Lung (tissue), 12 donors: ENCODE data around the gene MPHOSPH9. TPM values are rescaled to one million over a fixed set of nuclear protein-coding genes. Genes with fewer than 3 reads are reported as not detected.
A peak's percentile ranks its signal among the peaks of the same experiment; 100 is the strongest.

Experiments
- ATAC-seq: fragments of 200-7000 bp; cut with Tn5 transposase; one replicate; pipeline ENCODE4 v1.9.1; 2020; ENCODE audit warnings: moderate number of reproducible peaks; ENCODE audit not compliant: insufficient read depth, low FRiP score
- DNase-seq, 3 donors: peaks; one replicate each; pipeline ENCODE4 v3.0.0-alpha.2; 2013 to 2017
- H3K27ac ChIP-seq, 2 donors: one replicate each; pipeline ENCODE4 v1.5.1; 2013; ENCODE audit warnings: mild to moderate bottlenecking in 2 of 2, moderate library complexity in 2 of 2, control low read depth in 1 of 2, inconsistent platforms in 1 of 2, low read depth in 1 of 2, low read length in 1 of 2
- H3K27me3 ChIP-seq, 3 donors: one replicate each; pipeline ENCODE4 v1.5.1; 2013; ENCODE audit warnings: low read length in 2 of 3; ENCODE audit not compliant: control insufficient read depth in 3 of 3, insufficient read depth in 3 of 3
- H3K36me3 ChIP-seq, 4 donors: one replicate each; pipeline ENCODE4 v1.5.1; 2013; ENCODE audit warnings: low read length in 4 of 4, mild to moderate bottlenecking in 1 of 4, moderate library complexity in 1 of 4; ENCODE audit not compliant: control insufficient read depth in 4 of 4, insufficient read depth in 4 of 4
- H3K4me1 ChIP-seq, 5 donors: one replicate each; pipeline ENCODE4 v1.5.1; 2013; ENCODE audit warnings: low read length in 5 of 5, mild to moderate bottlenecking in 2 of 5, moderate library complexity in 1 of 5; ENCODE audit not compliant: control insufficient read depth in 5 of 5, insufficient read depth in 5 of 5
- H3K4me3 ChIP-seq: one replicate; pipeline ENCODE4 v1.5.1; 2013; ENCODE audit warnings: mild to moderate bottlenecking, control low read depth, moderate library complexity
- H3K9ac ChIP-seq, 2 donors: one replicate each; pipeline ENCODE4 v1.5.1; 2013; ENCODE audit warnings: low read length in 2 of 2, control low read depth in 1 of 2; ENCODE audit not compliant: insufficient read depth in 1 of 2
- H3K9me3 ChIP-seq, 4 donors: one replicate each; pipeline ENCODE4 v1.5.1; 2013; ENCODE audit warnings: low read length in 3 of 4, mild to moderate bottlenecking in 1 of 4, moderate library complexity in 1 of 4; ENCODE audit not compliant: control insufficient read depth in 4 of 4, insufficient read depth in 3 of 4
- WGBS, 2 donors: extraction: QIAGEN DNeasy Blood & Tissue Kit; methylation state at CpG; one replicate each; pipeline ENCODE4 v1.1.7; 2013; 5-methylcytosine and 5-hydroxymethylcytosine counted together
- polyA plus RNA-seq, 2 donors: library from polyadenylated mRNA; stranded (reverse); fragments of 200-250 nt; gene quantifications; one replicate each; pipeline ENCODE4 v1.2.1, GENCODE V29; 2013
- total RNA-seq, 2 donors: library from RNA; depleted of rRNA in 1 of 2; stranded (reverse); fragments of >200 nt in 1 of 2; gene quantifications; one replicate each; pipeline ENCODE4 v1.2.1, GENCODE V29; 2014 to 2021
- TF ChIP-seq, protein P1 (sequence below): IDR thresholded peaks from 2 replicates; pipeline ENCODE4 v1.5.1; 2012; ENCODE audit warnings: mild to moderate bottlenecking; ENCODE audit errors: control extremely low read depth, extremely low read depth
- donor health status: control.
- donor health status: control.
- donor health status: Bipolar disorder and iron deficiency.
- donor health status: healthy.
- donor health status: DM: yes; HTN: yes; CAD: no.

The MPHOSPH9 gene
- total and polyA plus RNA-seq, 4 donors: 5.0 to 56.9 (median 12.4) TPM

DNA sequence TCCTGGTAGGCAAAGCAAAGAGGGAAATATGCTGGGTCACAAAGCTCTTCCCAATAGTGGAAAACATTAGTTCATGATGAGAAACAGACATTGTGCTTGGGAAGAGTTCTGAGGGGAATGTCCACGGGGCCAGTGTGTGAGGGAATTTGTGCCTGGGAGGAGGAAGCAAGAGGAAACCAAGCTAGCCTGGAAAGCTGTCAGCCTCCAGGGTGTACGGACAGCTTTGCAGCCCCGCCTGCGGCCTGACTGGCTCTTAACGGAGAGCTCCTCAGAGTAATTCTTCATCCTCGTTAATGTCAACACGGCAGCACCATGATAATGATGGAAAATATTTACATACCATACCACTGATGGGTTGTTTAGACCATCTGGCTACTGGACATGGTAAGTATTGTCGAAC, 114.4 kb downstream of the MPHOSPH9 start:
- Histone ChIP-seq H3K27me3 (no peaks in the 10 kb centered on the region), H3K9ac (no peak overlapping the region), H3K27ac (no peak overlapping the region), H3K4me3 (no peak overlapping the region), H3K4me1 (peaks cover 13 to 30% (median 25%) of the 10 kb centered on the region in 5 donors), H3K36me3 (no peaks in the 10 kb centered on the region), H3K9me3 (no peaks in the 10 kb centered on the region)
- TF ChIP-seq, protein P1, sequence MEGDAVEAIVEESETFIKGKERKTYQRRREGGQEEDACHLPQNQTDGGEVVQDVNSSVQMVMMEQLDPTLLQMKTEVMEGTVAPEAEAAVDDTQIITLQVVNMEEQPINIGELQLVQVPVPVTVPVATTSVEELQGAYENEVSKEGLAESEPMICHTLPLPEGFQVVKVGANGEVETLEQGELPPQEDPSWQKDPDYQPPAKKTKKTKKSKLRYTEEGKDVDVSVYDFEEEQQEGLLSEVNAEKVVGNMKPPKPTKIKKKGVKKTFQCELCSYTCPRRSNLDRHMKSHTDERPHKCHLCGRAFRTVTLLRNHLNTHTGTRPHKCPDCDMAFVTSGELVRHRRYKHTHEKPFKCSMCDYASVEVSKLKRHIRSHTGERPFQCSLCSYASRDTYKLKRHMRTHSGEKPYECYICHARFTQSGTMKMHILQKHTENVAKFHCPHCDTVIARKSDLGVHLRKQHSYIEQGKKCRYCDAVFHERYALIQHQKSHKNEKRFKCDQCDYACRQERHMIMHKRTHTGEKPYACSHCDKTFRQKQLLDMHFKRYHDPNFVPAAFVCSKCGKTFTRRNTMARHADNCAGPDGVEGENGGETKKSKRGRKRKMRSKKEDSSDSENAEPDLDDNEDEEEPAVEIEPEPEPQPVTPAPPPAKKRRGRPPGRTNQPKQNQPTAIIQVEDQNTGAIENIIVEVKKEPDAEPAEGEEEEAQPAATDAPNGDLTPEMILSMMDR: no peak
- DNase-seq: no peak
- WGBS, 2 donors: 80 to 86% methylated on average over 8 of the region's 8 CpGs
- ATAC-seq: no peak

DNA sequence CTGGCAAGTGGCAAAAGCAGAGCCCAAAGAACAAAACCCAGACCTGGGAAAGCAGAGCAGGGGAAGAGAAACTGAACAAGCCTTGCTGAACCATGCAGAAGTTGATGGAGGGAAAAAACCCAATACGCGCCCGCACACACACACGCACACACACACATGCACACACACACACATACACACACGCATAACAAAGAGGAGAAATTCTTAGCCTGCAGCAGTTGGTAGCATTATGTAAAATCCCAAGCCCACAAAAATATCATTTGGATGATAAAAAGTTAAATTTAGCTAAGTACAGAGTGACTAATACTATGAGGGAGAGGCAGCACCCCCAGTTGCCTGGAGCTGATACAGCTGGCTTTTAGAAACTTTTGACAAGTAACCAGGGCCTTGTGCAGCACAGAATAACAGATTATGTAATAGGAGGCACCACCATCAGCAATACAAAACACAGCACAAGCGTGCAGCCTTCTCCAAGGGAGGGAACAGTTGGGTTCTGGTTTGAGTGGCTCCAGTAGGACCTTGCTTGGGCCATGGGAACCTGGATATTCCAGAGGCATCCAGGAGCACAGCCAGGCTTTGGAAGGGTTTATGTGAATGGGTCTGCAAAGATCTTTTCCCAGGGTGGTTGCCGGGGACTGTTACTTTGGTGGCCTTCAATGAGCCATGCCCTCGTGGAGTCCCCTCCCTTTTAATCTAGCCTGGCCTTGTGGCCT, 117.4 kb downstream of the MPHOSPH9 start:
- TF ChIP-seq, protein P1: no peak
- Histone ChIP-seq H3K27ac (peak overlapping the region; percentile 51 to 76), H3K36me3 (no peaks in the 10 kb centered on the region), H3K9ac (no peak overlapping the region), H3K4me1 (peaks cover 13 to 34% (median 27%) of the 10 kb centered on the region in 5 donors), H3K4me3 (no peak overlapping the region), H3K27me3 (no peaks in the 10 kb centered on the region), H3K9me3 (no peaks in the 10 kb centered on the region)
- ATAC-seq: peak; percentile 24
- DNase-seq: peak; percentile 70 to 93 (median 88)
- 63 to 77% methylated on average over 8 of the region's 8 CpGs for WGBS, 2 donors

DNA sequence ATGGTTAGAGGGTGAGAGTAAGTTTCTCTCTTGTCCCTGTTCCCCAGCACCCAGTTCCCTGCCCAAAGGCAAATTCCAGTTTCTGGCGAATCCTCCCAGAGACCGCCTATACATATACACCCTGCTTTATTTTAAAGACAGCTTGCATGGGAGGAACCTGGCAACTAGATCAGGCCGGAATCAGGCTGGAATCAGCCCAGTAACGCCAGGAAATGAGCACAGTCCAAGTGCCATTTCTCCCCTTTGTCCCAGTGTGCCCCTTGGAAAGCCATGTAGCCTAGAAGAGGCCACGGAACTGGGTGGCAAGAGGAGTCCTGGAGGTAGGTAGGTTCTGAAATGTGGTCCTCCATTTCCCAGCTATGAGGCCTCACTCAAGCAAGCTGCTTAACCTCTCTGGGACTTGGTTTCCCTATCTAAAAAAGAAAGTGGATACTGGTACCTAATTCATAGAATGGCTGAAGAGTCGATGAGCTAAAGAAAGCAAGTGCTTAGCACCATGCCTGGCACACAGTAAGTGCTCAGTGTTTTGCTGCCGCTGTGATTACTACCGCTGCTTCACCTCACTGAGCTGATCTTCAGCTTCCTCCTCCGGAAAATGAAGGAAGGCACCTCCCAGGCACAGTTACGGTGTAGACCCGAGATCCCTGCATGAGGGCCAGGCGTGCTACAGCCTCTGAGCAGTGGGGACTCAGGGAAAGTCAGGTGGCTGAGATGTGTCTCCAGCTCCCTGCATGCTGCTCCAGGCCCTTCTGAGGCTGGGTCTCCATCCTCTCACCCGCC, 118.4 kb downstream of the MPHOSPH9 start:
- H3K9me3 ChIP-seq: no peaks in the 10 kb centered on the region
- peaks cover 0 to 3% (median 1%) of the 10 kb centered on the region in 4 donors for H3K36me3 ChIP-seq
- no peak overlapping the region for H3K4me3 ChIP-seq
- TF ChIP-seq, protein P1: no peak
- H3K9ac ChIP-seq: no peak overlapping the region
- DNase-seq (peak in 2 of 3 donors; percentile 55 to 79), ATAC-seq (no peak)
- peaks cover 13 to 34% (median 27%) of the 10 kb centered on the region in 5 donors for H3K4me1 ChIP-seq
- peak overlapping the region; percentile 43 to 76 for H3K27ac ChIP-seq
- H3K27me3 ChIP-seq: no peaks in the 10 kb centered on the region
- 73 to 87% methylated on average over 13 of the region's 13 CpGs for WGBS, 2 donors
